Hematopoietic multipotent progenitor cell treated with erythropoietin and hydrocortisone succinate and interleukin-3 and kit ligand, for 8 days (in vitro differentiated cells): ENCODE data around the gene GNB1.

Experiments used
- DNase-seq: peaks from one replicate; pipeline ENCODE4 v3.0.0-alpha.2; 2015

GNB1 gene

DNA sequence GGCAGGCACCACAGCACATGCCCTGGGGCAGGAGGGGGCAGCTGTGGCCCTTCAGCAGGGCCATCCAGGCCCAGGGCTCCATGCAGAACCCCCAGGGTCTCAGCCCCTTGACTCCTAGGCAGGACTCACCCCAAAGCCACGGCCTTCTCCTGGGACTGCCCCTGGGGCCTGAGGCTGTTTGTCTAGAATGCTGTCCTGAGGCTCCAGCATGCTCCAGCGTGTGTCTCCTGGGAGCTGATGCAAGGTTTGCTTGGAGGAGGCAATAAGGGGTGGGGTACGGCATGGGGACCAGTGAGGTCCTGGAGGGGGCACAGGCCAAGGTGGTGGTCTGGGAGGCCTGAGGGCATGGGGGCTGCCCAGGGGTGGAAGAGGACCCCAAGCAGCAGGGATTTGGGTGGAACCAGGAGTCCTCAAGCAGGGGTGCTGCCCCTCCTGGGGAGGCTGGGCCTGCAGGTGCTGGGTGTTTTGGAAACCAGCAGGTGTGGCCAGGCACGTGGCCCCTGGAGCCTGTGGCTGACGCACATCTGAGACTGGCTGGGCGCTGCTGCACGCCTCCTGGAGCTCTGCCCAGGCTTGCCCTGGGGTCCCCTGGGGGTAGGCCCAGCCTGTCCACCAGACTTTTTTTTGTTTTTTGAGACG, 16.3 kb upstream of the GNB1 start:
- DNase-seq, result no peak

GRCh38 chr1:1906185-1907097, 15.6 kb upstream of the GNB1 start:
- DNase-seq, result peak; percentile 79

GRCh38 chr1:1903224-1903623, 12.3 kb upstream of the GNB1 start:
- no peak for DNase-seq

GRCh38 chr1:1901641-1902294, 10.9 kb upstream of the GNB1 start:
- DNase-seq, result no peak

- no peak for DNase-seq
Observed at GRCh38 chr1:1900883-1901640, 10.2 kb upstream of the GNB1 start.

DNA sequence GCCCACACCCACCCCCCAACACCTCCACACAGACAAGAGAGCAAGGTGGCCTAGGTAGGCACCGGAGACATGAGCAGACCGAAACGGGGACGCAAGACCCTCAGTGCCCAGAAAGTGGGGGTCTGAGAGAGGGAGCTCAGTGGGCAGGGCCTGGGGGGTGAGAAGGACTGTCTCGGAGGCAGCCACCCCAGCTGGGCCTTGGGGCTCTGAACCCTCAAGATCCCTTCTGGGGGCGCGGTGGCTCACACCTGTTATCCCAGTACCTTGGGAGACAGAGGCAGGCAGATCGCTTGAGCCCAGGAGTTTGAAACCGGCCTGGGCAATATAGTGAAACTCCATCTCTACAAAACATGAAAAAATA, 9.1 kb upstream of the GNB1 start:
- no peak for DNase-seq

GRCh38 chr1:1899266-1899966, 8.5 kb upstream of the GNB1 start:
- peak; percentile 47 for DNase-seq

- no peak for DNase-seq
Observed at GRCh38 chr1:1898246-1898933, 7.5 kb upstream of the GNB1 start.

DNA sequence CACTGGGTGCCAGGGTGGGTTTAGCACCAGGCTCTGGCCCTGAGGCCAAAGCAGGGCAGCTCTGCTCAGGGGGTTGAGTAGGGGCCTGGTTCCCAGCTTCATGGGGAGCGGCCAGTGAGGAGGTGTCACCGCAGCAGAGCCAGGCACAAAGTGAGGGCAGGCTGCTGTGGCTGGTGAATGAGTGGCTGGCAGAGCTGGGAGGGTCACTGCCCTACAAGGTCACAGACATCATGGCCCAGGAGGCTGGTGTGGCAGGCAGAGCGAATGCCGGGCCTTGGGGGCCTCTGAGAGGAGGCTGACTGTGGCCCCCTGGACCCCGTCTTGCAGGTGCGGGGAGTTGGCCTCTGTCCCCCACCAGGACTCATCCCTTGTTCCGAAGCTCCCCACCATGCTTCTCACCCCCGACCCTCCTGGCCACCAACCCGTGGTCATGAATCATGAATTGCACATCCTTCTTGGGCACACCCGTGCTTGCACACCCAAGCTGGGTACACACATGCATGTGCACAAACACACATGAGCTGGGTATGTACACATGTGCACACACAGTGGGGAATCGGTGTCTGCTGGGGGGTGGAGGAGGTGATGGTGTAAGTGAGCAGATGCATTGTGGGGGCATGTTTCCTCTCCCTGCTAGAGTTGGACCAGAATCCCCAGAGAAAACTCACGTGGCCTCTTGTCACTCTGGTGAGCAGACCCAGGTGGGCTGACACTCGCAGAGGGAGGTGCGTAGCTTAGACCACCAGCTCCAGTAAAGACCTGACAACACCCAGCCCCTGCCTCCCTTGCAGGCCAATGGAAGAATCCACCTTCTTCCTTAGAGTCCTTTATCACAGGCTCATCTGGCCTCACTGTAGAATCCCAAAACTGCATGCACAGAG, 4.8 kb upstream of the GNB1 start:
- no peak for DNase-seq

GRCh38 chr1:1895060-1895418, 4.2 kb upstream of the GNB1 start:
- DNase-seq, result no peak

GRCh38 chr1:1894354-1895059, 3.6 kb upstream of the GNB1 start:
- DNase-seq, result no peak

GRCh38 chr1:1893997-1894353, 3.1 kb upstream of the GNB1 start:
- no peak for DNase-seq

GRCh38 chr1:1893291-1893985, 2.6 kb upstream of the GNB1 start:
- no peak for DNase-seq

- no peak for DNase-seq
Observed at GRCh38 chr1:1892763-1893120, 1.9 kb upstream of the GNB1 start.

GRCh38 chr1:1892079-1892762, 1.3 kb upstream of the GNB1 start:
- DNase-seq, result no peak

DNA sequence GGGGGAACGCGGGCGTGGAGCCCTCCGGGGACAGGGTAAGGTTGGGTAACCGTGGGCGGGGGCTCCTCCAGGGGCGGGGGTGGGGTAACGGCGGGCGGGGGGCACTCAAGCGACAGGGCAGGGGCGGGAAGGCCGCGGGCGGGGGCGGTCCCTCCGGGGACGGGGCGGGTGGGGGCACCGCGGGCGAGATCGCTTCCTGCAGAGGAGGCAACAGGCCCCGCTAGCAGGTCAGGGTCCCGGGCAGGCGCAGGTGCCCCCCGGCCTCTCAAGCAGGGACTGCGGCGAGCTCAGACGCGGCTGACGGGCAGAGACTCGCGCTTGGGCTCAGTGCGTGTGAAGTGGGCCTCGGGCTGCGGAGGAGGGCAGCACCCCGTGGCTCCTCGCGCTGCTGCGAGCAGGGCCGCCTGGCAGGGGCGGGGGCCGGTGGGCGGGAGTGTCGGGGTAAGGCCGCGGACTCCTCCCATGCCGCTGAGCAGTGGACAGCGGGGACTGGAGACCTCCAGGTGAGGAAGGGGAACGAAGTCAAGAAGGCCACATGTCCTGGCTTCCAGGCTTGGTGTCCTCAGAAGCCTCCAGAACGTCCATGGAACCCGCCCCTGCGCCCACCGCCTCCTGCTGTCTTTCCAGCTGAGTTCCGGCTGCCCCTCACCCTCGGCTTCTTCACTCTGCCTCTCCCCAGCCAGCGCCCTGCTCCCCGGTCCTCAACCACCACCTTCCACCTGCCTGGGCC, 627 bp upstream of the GNB1 start:
- DNase-seq, result peak; percentile 51

GRCh38 chr1:1889847-1890505, 911 bp downstream of the GNB1 start:
- DNase-seq, result peak; percentile 33
